SU-DHL-6 (cell line): Measurements from ENCODE around the gene CCDC92B.

Experiments used
- CTCF ChIP-seq: fragments of 200-600 bp; sonication (generic); IDR thresholded peaks from one replicate; pipeline ENCODE4 v1.5.1; 2017; ENCODE audit warnings: antibody characterized with exemption, mild to moderate bottlenecking, low read length, moderate library complexity; ENCODE audit not compliant: insufficient read depth, poor library complexity, severe bottlenecking
- EZH2phosphoT487 ChIP-seq: fragments of 200-600 bp; sonication (generic), shearing (Covaris generic); conservative IDR thresholded peaks from 2 replicates; pipeline ENCODE4 v1.6.1; 2018; ENCODE audit warnings: mild to moderate bottlenecking, antibody characterized with exemption, low read length, moderate library complexity, mixed read lengths

- TF ChIP-seq CTCF = no peak
- no peak for TF ChIP-seq EZH2phosphoT487
These were observed 54.8 kb downstream of the CCDC92B start for GRCh38 chr17:2694381-2695242.
